Activated CD8-positive, alpha-beta T cell treated with anti-CD3 and anti-CD28 coated beads, Interleukin-2, amount 10 ng/mL, durations not matched to agents 7 days and 5 days (primary cell): Measurements from ENCODE around the gene TMEM106B. TPM values are rescaled to one million over a fixed set of nuclear protein-coding genes. Genes with fewer than 3 reads are reported as not detected.

ENCODE experiments used
- ATAC-seq: fragments of 150-1000 bp; cut with Tn5 transposase; one replicate; pipeline ENCODE4 v1.10.0; 2021; ENCODE audit warnings: moderate library complexity
- CTCF ChIA-PET: fragments of 350-600 bp; sonication (Branson Sonifier 250); formaldehyde crosslinking; loops from one replicate; lab custom pipeline; 2021; ENCODE audit warnings: antibody characterized with exemption; lab: Charles Lee
- POLR2A ChIA-PET: fragments of 350-600 bp; sonication (Branson Sonifier 250); formaldehyde crosslinking; loops from one replicate; lab custom pipeline; 2021; ENCODE audit warnings: antibody characterized with exemption; lab: Charles Lee
- DNase-seq: peaks from one replicate; pipeline ENCODE4 v3.0.0-alpha.2; 2020
- H3K27ac Mint-ChIP-seq: one replicate; pipeline ENCODE4 v1.8.0; 2021; ENCODE audit warnings: mild to moderate bottlenecking, mixed read lengths
- H3K27me3 Mint-ChIP-seq: one replicate; pipeline ENCODE4 v1.8.0; 2021; ENCODE audit warnings: low read depth, mixed read lengths
- H3K36me3 Mint-ChIP-seq: one replicate; pipeline ENCODE4 v1.8.0; 2021; ENCODE audit warnings: low read depth, mixed read lengths
- H3K4me1 Mint-ChIP-seq: one replicate; pipeline ENCODE4 v1.8.0; 2021; ENCODE audit warnings: low read depth, mixed read lengths
- H3K4me3 Mint-ChIP-seq: one replicate; pipeline ENCODE4 v1.8.0; 2021; ENCODE audit warnings: mild to moderate bottlenecking, mixed read lengths
- H3K9me3 Mint-ChIP-seq: one replicate; pipeline ENCODE4 v1.8.0; 2022; ENCODE audit warnings: mixed read lengths; ENCODE audit not compliant: insufficient read depth
- total RNA-seq, 2 experiments: library from RNA; stranded (reverse); gene quantifications; one replicate each; pipeline ENCODE4 v1.2.3, GENCODE V29; 2021

TMEM106B gene
- total RNA-seq, 2 experiments from 2014 or later: 43.7 to 48.9 TPM

- CTCF ChIA-PET: interaction anchor here (1.7 kb wide), 1 partner anchor 13 kb away, joined by 4 read pairs; no protein-coding TSS in a partner anchor
- Mint-ChIP-seq H3K9me3 (peaks cover 12% of the 10 kb centered on the region), H3K4me3 (no peak overlapping the region), H3K27ac (no peak overlapping the region), H3K36me3 (peaks cover 52% of the 10 kb centered on the region), H3K4me1 (peaks cover 20% of the 10 kb centered on the region), H3K27me3 (no peaks in the 10 kb centered on the region)
- no peak for ATAC-seq
- POLR2A ChIA-PET: no interaction called here
- no peak for DNase-seq
Measured at GRCh38 chr7:12229046-12229445, 18.0 kb downstream of the TMEM106B start.

DNA sequence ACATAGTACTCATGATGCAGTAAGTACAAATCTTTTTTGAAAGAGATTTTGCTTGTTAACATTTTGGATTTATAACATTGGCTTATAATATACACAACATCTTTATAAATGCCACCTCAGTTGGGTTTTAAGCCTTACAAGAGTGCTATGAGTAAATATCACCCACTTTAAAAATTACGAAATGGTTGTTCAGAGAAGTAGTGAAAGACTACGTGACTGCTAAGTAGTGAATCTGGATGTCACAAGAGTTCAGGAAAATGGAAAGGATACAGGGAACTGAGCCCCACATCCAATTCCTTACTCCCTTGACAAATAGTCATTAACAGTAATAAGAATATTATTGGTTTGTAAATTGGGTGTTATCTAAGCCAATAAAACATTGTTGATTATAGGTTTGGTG, 20.0 kb downstream of the TMEM106B start:
- peaks cover 39% of the 10 kb centered on the region for H3K36me3 Mint-ChIP-seq
- POLR2A ChIA-PET: no interaction called here
- CTCF ChIA-PET: no interaction called here
- H3K4me3 Mint-ChIP-seq: no peak overlapping the region
- no peaks in the 10 kb centered on the region for H3K9me3 Mint-ChIP-seq
- H3K27me3 Mint-ChIP-seq: no peaks in the 10 kb centered on the region
- H3K4me1 Mint-ChIP-seq: peaks cover 5% of the 10 kb centered on the region
- H3K27ac Mint-ChIP-seq: no peak overlapping the region
- DNase-seq: no peak
- ATAC-seq: no peak

DNA sequence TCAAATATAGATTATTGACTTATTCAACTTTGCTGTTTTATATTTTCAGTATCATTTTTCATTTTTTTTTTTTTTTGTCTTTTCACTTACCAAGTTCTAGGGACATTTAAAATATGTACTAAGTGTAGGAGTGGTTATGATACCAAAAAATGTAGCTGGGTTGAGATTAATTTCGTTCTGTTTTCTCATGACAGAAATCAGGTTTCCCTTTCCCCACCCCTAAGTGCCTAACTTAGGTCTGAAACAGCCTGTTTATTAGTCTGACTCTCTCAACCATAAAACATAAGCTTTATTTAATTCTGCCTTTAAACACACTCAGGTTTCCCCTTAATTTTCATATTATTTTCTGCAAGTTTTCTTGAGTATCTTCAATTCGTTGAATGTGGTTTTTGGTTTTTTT, 22.1 kb downstream of the TMEM106B start:
- no peaks in the 10 kb centered on the region for H3K27me3 Mint-ChIP-seq
- peaks cover 3% of the 10 kb centered on the region for H3K9me3 Mint-ChIP-seq
- no peaks in the 10 kb centered on the region for H3K4me1 Mint-ChIP-seq
- no peak for DNase-seq
- ChIA-PET POLR2A (no interaction called here), CTCF (interaction anchor here (1.0 kb wide), 1 partner anchor 22 kb away, joined by 3 read pairs; the partner anchor contains the start of gene TMEM106B)
- no peak overlapping the region for H3K27ac Mint-ChIP-seq
- H3K36me3 Mint-ChIP-seq: peaks cover 43% of the 10 kb centered on the region
- H3K4me3 Mint-ChIP-seq: no peak overlapping the region
- ATAC-seq: no peak

GRCh38 chr7:12234334-12234865, 23.3 kb downstream of the TMEM106B start:
- Mint-ChIP-seq H3K9me3 (peaks cover 8% of the 10 kb centered on the region), H3K27ac (no peak overlapping the region), H3K27me3 (no peaks in the 10 kb centered on the region), H3K4me1 (peaks cover 4% of the 10 kb centered on the region), H3K36me3 (peaks cover 49% of the 10 kb centered on the region), H3K4me3 (no peak overlapping the region)
- DNase-seq (no peak), ATAC-seq (no peak)
- ChIA-PET POLR2A (no interaction called here), CTCF (no interaction called here)

GRCh38 chr7:12235970-12236369, 24.9 kb downstream of the TMEM106B start:
- ChIA-PET POLR2A (no interaction called here), CTCF (no interaction called here)
- ATAC-seq (no peak), DNase-seq (no peak)
- H3K36me3 Mint-ChIP-seq: peaks cover 52% of the 10 kb centered on the region
- peaks cover 8% of the 10 kb centered on the region for H3K9me3 Mint-ChIP-seq
- H3K4me3 Mint-ChIP-seq: no peak overlapping the region
- peaks cover 12% of the 10 kb centered on the region for H3K4me1 Mint-ChIP-seq
- H3K27me3 Mint-ChIP-seq: no peaks in the 10 kb centered on the region
- H3K27ac Mint-ChIP-seq: no peak overlapping the region

GRCh38 chr7:12237007-12237406, 25.9 kb downstream of the TMEM106B start:
- H3K4me3 Mint-ChIP-seq: no peak overlapping the region
- CTCF ChIA-PET: no interaction called here
- H3K27ac Mint-ChIP-seq: no peak overlapping the region
- ATAC-seq: no peak
- POLR2A ChIA-PET: no interaction called here
- no peak for DNase-seq
- peaks cover 8% of the 10 kb centered on the region for H3K9me3 Mint-ChIP-seq
- H3K36me3 Mint-ChIP-seq: peaks cover 55% of the 10 kb centered on the region
- H3K4me1 Mint-ChIP-seq: peaks cover 15% of the 10 kb centered on the region
- no peaks in the 10 kb centered on the region for H3K27me3 Mint-ChIP-seq

DNA sequence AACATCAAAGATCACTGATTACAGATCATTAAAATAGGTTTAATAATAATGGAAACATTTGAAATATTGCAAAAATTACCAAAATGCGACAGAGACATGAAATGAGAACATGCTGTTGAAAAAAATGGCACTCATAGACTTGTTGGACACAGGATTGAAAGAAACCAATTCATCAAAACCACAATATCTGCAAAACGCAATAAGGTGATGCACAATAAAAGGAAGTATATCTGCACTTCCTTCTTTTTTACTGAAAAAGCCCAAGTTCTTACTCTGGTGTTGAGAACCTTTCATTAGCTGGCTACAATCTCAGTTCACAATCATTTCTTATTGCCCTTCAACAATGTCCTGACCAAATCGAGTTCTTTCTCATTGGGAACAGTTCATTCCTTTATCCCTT, 28.7 kb downstream of the TMEM106B start:
- ChIA-PET POLR2A (no interaction called here), CTCF (interaction anchor here (0.8 to 1.3 kb wide), 2 partner anchors 17 kb away, joined by 3 read pairs; no protein-coding TSS in a partner anchor)
- Mint-ChIP-seq H3K9me3 (peaks cover 8% of the 10 kb centered on the region), H3K27me3 (no peaks in the 10 kb centered on the region), H3K36me3 (peaks cover 43% of the 10 kb centered on the region), H3K27ac (no peak overlapping the region), H3K4me3 (no peak overlapping the region), H3K4me1 (peaks cover 15% of the 10 kb centered on the region)
- DNase-seq (no peak), ATAC-seq (no peak)

GRCh38 chr7:12244129-12244528, 33.0 kb downstream of the TMEM106B start:
- no peak overlapping the region for H3K4me3 Mint-ChIP-seq
- no peak overlapping the region for H3K27ac Mint-ChIP-seq
- POLR2A ChIA-PET: no interaction called here
- DNase-seq: no peak
- CTCF ChIA-PET: interaction anchor here (1.0 kb wide), 1 partner anchor 14 kb away, joined by 3 read pairs; no protein-coding TSS in a partner anchor
- H3K4me1 Mint-ChIP-seq: peaks cover 14% of the 10 kb centered on the region
- ATAC-seq: no peak
- no peaks in the 10 kb centered on the region for H3K27me3 Mint-ChIP-seq
- H3K9me3 Mint-ChIP-seq: no peaks in the 10 kb centered on the region
- peaks cover 20% of the 10 kb centered on the region for H3K36me3 Mint-ChIP-seq

DNA sequence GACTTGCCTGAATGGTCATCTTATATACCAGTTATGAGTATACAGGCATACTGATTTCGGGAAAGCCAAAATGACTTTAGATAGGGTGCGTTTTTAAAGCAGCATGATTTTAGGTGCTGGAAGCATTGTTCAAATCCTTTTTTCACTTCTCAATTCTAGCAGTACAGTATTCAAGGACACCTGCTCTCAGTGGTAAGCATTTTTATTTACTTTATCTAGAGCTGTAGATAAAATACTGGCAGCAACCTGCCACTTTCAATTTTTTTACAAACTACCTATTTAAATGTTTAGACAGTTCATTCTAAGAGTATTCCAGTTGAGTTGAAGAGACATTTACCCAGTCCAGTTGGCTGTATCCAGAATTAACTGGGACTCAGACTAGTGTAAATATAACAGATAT, 33.6 kb downstream of the TMEM106B start:
- Mint-ChIP-seq H3K9me3 (no peaks in the 10 kb centered on the region), H3K27me3 (no peaks in the 10 kb centered on the region), H3K36me3 (peaks cover 15% of the 10 kb centered on the region), H3K4me1 (peaks cover 8% of the 10 kb centered on the region), H3K27ac (no peak overlapping the region), H3K4me3 (no peak overlapping the region)
- ATAC-seq: no peak
- DNase-seq: no peak
- ChIA-PET POLR2A (interaction anchor here (0.7 kb wide), 1 partner anchor 48 kb away, joined by 3 read pairs; no protein-coding TSS in a partner anchor), CTCF (interaction anchor here (1.0 kb wide), 1 partner anchor 13 kb away, joined by 3 read pairs; no protein-coding TSS in a partner anchor)

DNA sequence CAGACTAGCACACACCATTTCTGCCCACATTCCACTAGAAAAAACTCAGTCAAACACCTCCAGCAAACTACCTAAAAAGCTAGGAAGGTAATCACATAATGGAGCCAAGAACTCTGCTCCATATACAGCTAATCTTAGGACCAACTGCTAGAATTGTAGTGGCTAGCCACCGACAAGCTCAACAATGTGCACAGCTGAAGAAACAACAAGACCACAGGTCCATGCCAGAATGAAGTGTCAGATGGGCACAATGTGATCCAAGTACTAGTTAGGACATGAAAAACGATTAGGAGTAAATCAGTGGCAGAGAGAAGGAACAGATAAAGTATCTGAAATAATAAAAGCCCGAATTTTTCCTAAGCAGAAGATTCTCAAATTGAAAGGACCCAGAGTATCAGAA, 38.6 kb downstream of the TMEM106B start:
- ChIA-PET POLR2A (no interaction called here), CTCF (interaction anchor here (0.7 to 1.2 kb wide), 2 partner anchors 32 to 56 kb away, joined by 3 read pairs; no protein-coding TSS in a partner anchor)
- no peak overlapping the region for H3K4me3 Mint-ChIP-seq
- peaks cover 25% of the 10 kb centered on the region for H3K36me3 Mint-ChIP-seq
- no peaks in the 10 kb centered on the region for H3K27me3 Mint-ChIP-seq
- peaks cover 31% of the 10 kb centered on the region for H3K9me3 Mint-ChIP-seq
- no peaks in the 10 kb centered on the region for H3K4me1 Mint-ChIP-seq
- H3K27ac Mint-ChIP-seq: no peak overlapping the region
- ATAC-seq: no peak
- no peak for DNase-seq

- H3K36me3 Mint-ChIP-seq: peaks cover 25% of the 10 kb centered on the region
- ChIA-PET CTCF (interaction anchor here (1.2 kb wide), 1 partner anchor 33 kb away, joined by 3 read pairs; no protein-coding TSS in a partner anchor), POLR2A (no interaction called here)
- ATAC-seq: no peak
- no peak for DNase-seq
- H3K27ac Mint-ChIP-seq: no peak overlapping the region
- H3K27me3 Mint-ChIP-seq: no peaks in the 10 kb centered on the region
- H3K4me1 Mint-ChIP-seq: no peaks in the 10 kb centered on the region
- peaks cover 31% of the 10 kb centered on the region for H3K9me3 Mint-ChIP-seq
- no peak overlapping the region for H3K4me3 Mint-ChIP-seq
Measured at GRCh38 chr7:12250232-12250631, 39.1 kb downstream of the TMEM106B start.

- H3K36me3 Mint-ChIP-seq: peaks cover 21% of the 10 kb centered on the region
- ATAC-seq: no peak
- CTCF ChIA-PET: interaction anchor here (0.9 to 1.3 kb wide), 2 partner anchors 16 to 44 kb away, joined by 3 to 4 read pairs; no protein-coding TSS in a partner anchor
- H3K27me3 Mint-ChIP-seq: no peaks in the 10 kb centered on the region
- H3K9me3 Mint-ChIP-seq: peaks cover 29% of the 10 kb centered on the region
- peaks cover 14% of the 10 kb centered on the region for H3K4me1 Mint-ChIP-seq
- no peak for DNase-seq
- no peak overlapping the region for H3K4me3 Mint-ChIP-seq
- POLR2A ChIA-PET: interaction anchor here (2.0 kb wide), 1 partner anchor 45 kb away, joined by 9 read pairs; the partner anchor contains the start of gene TMEM106B
- H3K27ac Mint-ChIP-seq: no peak overlapping the region
Measured at GRCh38 chr7:12256090-12256489, 45.0 kb downstream of the TMEM106B start.
